HG03565 (cell line): Measurements from ENCODE around the gene DPYSL4.

Experiments used
- ATAC-seq: cut with Tn5 transposase; IDR thresholded peaks from one replicate; pipeline ENCODE4 v1.9.1; 2021; ENCODE audit warnings: mild to moderate bottlenecking, moderate library complexity; ENCODE audit not compliant: unreplicated experiment

DPYSL4 gene

GRCh38 chr10:132193907-132194552 is 7.3 kb downstream of the DPYSL4 start:
- ATAC-seq, result no peak

DNA sequence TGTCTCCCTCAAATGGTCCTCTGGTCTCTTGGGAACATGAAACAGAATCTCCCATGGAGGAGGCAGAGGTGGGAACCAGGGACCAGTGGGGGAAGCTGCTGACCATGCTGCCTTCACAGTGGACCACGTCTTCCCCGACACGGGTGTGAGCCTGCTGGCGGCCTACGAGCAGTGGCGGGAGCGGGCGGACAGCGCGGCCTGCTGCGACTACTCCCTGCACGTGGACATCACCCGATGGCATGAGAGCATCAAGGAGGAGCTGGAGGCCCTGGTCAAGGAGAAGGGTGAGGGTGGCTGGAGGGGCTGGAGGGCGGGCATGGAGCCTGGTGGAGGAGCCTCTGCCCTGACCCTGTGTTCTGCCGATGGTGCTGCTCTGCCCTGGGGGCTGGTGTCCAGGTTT is 8.0 kb downstream of the DPYSL4 start:
- ATAC-seq, result no peak

- no peak for ATAC-seq
These were observed 8.8 kb downstream of the DPYSL4 start for GRCh38 chr10:132195366-132196075.

GRCh38 chr10:132196178-132197113 is 9.7 kb downstream of the DPYSL4 start:
- no peak for ATAC-seq

DNA sequence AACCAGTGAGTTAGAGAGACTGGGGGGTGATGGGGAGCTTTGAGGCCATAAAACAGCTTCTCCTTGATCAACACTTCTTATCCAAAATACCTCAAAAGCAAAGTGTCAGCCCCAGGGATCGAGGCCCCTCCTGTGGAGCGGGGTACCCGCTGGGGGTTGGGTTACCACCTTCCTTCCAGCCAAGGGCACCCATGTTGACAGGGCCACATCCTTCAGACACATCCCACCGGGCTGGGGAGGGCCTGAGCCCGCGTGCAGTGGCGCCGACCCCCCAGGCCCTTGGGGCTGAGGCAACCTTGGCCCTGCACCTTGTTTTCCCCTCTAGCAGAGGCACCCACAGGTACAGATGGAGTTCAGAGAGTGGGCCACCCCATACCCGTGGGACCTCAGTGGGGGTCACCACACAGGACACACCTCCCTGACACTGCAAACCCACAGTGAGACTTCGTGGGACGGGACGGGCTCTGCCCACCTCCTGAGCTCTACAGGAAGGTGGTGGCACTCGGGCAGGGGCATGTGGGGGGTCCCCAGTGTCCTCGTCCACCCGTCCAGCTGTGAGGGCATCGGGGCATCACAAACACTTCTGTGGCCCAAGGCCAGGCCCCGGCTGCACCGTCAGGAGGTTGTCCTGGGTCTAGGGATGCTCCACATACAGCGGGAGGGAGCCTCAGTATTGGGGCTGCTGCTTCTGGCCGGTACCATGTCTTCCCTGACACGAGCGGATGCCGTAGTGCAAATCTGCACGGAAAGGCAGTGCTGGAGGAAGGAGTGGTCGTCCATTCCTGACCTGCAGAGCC is 10.7 kb downstream of the DPYSL4 start:
- ATAC-seq, result no peak

GRCh38 chr10:132198068-132198370 is 11.3 kb downstream of the DPYSL4 start:
- no peak for ATAC-seq

- no peak for ATAC-seq
These were observed 11.8 kb downstream of the DPYSL4 start for GRCh38 chr10:132198381-132199181.

DNA sequence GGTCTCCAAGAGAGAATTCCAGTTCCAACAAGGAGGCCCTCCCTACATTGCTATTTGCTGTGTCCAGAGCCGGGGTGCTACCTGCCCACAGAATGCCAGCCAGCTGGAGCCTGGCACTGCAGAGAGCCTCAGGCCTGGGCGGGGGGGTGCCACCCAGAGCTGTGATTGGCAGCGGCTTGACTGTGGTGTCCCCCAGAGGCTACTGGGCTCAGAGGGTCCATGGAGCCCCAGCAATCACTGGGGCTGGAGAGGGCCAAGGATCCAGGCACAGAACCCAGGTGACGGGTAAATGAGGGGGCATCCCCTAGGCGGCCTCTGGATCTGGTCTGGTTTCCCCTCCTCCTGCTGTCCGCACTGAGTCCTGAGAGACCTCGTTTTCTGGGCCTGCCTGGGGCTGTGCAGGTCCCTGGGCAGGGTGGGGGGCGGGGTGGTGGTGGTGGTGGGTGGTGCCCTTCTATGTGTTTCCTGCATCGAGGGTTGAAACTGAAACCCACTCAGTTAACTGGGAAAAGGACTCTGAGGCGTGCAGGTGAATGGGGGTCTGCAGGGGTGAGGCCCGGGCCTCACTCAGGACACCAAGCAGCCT is 12.6 kb downstream of the DPYSL4 start:
- ATAC-seq, result no peak

GRCh38 chr10:132199854-132200311 is 13.1 kb downstream of the DPYSL4 start:
- no peak for ATAC-seq

GRCh38 chr10:132200344-132201110 is 13.8 kb downstream of the DPYSL4 start:
- no peak for ATAC-seq

DNA sequence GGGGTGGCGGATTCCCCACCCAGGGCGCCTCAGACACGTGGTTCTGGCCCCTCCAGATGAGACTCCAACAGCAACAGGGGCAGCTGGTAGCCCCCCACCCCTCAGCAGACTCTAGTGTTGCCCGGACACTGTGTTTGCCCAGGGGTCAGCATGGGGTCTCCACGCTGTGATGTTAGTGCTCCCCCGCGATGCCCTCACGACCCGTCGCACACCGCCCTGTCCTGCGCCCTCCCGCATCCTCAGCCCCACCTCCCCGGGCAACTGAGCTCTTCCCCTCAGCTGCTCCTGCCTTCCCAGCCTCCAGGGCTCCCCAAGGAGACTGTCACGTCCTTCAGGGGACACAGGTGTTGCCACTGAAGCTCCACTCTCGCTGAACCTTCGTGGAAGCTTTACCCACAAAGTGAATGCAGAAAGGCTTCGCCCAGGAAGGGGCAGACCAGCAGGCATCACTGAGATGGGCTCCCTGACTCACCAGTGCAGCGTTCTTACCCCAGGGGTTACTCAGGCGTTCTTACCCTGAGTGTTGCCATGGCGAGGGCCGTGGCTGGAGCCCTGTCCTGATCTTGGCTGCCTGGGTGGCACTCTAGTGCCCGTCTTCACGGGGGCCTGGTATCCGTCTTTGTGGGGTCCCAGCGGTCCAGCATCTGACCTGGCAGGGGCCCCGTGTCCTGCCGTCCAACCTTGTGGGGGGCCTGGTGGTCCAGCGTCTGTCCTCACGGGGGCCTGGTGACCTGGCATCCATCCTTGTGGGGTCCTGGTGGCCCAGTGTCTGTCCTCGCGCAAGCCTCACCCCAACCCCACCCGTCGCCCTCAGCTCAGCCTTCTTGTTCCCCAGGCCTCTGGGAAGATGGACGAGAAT is 14.6 kb downstream of the DPYSL4 start:
- no peak for ATAC-seq

- no peak for ATAC-seq
These were observed 15.6 kb downstream of the DPYSL4 start for GRCh38 chr10:132202070-132202970.

DNA sequence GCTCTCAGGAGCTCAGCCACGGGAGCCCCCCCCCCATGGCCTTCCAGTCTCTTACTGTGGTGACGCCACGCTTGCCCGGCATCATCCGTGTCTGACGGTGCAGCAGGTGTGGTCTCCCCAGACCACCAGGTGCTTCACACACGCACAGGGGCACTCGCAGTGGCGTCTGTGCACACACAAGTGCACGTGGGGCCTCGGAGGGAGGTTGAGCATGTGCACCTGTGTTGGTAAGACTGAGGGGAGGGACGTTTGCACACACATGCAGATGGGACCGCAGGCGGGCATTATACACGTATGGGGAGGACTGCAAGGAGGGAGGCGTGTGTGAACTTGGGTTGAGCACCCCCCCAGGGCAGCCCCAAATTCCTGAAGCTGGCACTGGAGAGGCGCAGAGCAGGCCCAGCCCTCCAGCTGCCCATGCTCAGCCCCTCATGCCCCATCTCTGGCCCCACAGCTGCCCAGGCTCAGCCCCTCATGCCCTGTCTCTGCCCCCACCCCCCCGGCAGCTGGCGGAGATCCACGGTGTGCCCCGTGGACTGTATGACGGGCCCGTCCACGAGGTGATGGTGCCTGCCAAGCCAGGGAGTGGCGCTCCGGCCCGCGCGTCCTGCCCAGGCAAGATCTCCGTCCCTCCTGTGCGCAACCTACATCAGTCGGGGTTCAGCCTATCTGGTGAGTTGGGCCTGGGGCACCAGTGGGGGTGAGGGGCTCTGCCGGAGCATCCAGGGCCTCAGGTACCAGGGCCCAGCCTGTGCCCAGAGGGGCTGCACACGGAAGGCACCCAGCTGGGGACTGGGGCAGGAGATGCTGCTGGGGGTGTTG is 16.7 kb downstream of the DPYSL4 start:
- no peak for ATAC-seq

DNA sequence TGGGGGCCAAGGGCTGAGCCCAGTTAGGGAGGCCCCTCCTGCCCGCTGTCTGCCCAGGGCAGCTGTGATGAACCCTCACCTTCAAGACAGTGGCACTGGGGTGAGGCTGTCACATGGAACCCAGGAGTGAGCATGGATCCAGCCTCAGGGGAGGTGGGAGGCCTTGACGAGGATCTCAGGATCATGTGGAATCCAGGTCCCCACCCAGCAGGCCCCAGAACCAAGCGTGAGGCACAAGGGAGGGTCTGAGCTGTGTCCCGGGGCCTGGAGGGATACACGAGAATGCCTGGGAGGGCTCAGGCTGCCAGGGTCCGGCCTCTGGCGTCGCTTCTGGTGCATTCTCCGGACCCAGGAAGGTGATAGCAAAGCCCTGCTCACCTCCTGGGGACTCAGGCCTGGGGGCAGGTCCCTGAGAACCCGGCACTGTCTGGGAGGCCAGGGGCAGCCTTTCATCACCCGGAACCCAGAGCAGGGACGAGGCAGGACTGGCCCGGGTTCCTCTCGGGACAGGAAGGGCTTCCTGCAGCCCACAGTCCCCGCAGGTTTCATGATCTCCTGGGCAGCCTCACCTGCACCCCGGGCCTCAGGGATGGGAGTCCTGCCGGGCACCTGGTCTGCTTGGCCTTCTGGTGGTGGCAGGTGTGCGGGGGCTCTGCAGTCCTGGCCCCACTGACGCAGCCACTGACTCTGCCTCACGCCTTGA is 17.5 kb downstream of the DPYSL4 start:
- no peak for ATAC-seq

DNA sequence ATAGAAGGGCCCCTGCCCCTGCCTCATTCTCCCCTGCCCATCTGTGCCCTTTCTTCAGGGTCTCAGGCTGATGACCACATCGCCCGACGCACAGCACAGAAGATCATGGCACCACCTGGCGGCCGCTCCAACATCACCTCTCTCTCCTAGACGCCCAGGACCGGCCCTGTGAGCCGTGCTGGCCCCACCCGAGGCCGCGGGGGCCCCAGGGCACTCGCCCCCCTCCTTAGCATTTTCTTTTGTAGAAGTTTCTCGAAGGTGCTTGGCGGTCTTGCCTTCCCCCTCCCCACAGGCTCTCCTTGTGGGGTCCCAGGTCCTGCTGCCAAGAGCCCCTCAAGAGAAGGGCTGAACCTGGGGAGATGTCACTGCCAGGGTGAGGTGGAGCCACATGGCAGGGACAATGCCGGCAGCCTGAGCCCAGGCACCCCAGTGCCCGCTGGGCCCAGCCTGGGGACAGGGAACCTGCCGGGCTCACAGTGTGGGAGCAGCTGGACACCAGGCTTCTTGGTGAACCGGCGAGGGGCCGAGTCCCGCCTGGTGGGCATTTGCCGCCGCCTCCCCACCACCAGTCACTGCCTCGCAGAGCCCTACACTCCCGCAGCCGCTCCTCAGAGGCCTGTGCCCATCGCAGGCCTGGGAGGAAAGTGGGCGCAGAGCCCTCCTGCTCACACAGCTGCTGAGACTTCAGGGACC is 18.2 kb downstream of the DPYSL4 start:
- no peak for ATAC-seq
